Measurements from ENCODE around the gene SNTB2.

Gene SNTB2

DNA sequence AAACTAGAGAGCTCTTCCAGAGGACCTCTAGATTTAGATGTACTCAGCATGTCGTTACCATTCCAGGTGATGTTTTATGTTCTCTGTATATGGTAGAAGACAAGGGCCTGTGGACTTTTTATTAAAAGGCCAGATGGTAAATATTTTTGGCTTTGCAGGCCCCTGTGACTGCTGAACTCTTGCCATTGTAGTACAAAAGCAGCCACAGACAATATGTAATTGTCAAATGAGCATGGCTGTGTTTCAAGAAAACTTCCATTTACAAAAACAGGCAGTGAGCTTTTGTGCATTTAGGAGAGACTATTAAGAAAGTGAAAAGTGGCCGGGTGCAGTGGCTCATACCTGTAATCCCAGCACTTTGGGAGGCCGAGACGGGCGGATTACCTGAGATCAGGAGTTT, 157.2 kb downstream of the SNTB2 start:
- no peak for ATAC-seq
- no peaks in the 10 kb centered on the region for H3K9me3 Mint-ChIP-seq
- peaks cover 35% of the 10 kb centered on the region for H3K4me1 Mint-ChIP-seq
- no peak overlapping the region for H3K4me3 Mint-ChIP-seq
- H3K27ac Mint-ChIP-seq: no peak overlapping the region
- H3K27me3 Mint-ChIP-seq: no peaks in the 10 kb centered on the region
- peaks cover 28% of the 10 kb centered on the region for H3K36me3 Mint-ChIP-seq

DNA sequence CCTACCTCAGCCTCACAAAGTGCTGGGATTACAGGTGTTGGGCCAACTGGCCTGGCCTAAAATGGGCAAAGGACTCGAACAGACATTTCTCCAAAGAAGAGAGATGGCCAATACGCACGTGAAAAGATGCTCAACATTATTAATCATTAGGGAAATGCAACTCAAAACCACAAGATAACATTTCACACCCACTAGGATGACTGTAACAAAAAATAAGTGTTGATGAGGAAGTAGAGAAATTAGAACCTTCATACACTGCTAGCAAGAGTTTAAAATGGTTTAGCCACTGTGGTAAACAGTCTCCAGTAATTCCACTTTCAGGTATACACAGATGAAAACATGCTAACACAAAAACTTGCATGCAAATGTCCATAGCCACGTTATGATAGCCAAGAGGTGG, 159.0 kb downstream of the SNTB2 start:
- Mint-ChIP-seq H3K27ac (peak overlapping the region; percentile 51), H3K9me3 (no peaks in the 10 kb centered on the region), H3K36me3 (peaks cover 24% of the 10 kb centered on the region), H3K27me3 (no peaks in the 10 kb centered on the region), H3K4me3 (no peak overlapping the region), H3K4me1 (peaks cover 18% of the 10 kb centered on the region)
- ATAC-seq: peak; percentile 75

DNA sequence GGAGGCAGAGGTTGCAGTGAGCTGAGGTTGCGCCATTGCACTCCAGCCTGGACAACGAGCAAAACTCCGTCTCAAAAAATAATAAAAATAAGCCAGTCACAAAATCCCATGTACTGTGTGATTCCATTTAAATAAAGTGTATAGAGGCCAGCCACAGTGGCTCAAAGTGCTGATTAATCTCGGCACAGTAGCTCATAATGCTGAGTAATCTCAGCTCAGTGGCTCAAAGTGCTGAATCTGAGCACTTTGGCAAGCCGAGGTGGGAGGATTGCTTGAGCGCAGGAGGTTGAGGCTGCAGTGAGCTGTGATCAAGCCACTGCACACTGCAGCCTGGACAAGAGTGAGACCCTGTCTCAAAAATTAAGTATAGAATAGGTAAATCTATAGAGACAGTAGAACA, 159.7 kb downstream of the SNTB2 start:
- Mint-ChIP-seq H3K4me1 (peaks cover 14% of the 10 kb centered on the region), H3K36me3 (peaks cover 23% of the 10 kb centered on the region), H3K4me3 (no peak overlapping the region), H3K9me3 (no peaks in the 10 kb centered on the region), H3K27me3 (no peaks in the 10 kb centered on the region), H3K27ac (peak overlapping the region; percentile 65)
- ATAC-seq: no peak

DNA sequence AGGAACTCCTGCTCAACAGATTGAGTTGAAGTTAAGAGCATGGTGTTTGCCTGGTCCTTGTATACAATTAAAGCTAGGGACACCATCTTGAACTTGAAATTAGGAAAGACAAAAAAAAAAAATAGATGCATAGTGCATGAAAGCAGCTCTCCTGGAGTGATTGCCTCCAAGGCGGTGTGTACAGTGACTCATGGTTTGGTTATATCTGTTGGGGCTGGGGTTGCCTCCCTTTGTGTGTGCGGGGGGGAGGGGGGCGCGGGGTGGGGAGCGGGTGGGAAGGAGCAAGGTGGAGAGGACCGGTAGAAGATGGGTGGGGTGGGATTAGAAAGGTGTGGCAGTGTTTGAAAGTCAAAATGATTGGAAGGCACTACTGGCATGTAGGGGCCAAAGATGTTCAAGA, 161.3 kb downstream of the SNTB2 start:
- H3K9me3 Mint-ChIP-seq: no peaks in the 10 kb centered on the region
- no peak overlapping the region for H3K27ac Mint-ChIP-seq
- H3K4me3 Mint-ChIP-seq: no peak overlapping the region
- ATAC-seq: no peak
- peaks cover 35% of the 10 kb centered on the region for H3K36me3 Mint-ChIP-seq
- H3K4me1 Mint-ChIP-seq: peaks cover 14% of the 10 kb centered on the region
- H3K27me3 Mint-ChIP-seq: no peaks in the 10 kb centered on the region

DNA sequence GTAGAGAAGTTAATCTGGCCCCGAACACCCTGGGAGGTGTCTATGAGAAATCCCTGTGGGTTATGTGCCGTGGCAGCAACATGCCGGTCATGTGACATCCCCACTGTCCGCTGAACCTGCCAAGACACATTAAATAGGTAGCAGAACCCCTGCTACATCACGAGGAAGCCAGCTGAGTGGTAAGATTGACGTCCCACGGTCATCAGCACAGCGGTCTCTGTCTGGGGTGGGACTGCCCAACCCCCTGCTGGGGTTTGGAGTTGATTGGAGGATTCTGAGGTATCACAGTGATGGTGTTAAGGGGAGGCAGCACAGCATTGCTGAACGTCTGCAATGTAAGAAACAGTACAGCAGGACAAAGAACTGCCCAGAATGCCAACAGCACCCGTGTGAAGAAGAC, 162.6 kb downstream of the SNTB2 start:
- Mint-ChIP-seq H3K27me3 (no peaks in the 10 kb centered on the region), H3K9me3 (no peaks in the 10 kb centered on the region), H3K36me3 (peaks cover 36% of the 10 kb centered on the region), H3K4me1 (peaks cover 14% of the 10 kb centered on the region), H3K4me3 (no peak overlapping the region), H3K27ac (no peak overlapping the region)
- no peak for ATAC-seq

DNA sequence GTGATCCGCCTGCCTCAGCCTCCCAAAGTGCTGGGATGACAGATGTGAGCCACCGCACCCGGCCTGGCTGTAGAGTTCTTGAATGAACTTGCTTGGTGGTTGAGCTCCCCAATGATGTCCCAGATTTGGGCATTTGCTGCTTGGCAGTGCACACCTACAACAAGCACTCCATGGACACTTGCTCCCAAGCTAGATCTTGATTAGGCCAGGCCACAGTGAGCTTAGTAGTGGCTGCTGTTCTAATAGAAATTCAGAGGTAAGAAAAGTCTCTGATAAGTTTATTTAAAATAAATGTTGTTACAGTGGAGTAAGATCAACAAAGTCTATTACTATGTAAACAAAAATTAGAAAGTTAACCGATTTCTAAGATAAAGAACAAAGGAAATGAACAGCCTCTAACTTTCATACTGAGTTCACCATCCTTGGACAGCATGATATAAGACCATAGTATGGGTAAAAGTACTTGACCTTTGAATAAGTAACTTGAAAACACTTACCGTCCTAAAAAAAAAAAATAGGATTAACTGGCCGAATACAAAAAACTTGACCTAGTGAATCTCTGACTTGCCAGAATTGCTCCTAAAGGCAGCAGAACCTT, 163.7 kb downstream of the SNTB2 start:
- peaks cover 44% of the 10 kb centered on the region for H3K36me3 Mint-ChIP-seq
- no peak for ATAC-seq
- peaks cover 13% of the 10 kb centered on the region for H3K4me1 Mint-ChIP-seq
- no peaks in the 10 kb centered on the region for H3K27me3 Mint-ChIP-seq
- H3K27ac Mint-ChIP-seq: no peak overlapping the region
- H3K4me3 Mint-ChIP-seq: no peak overlapping the region
- no peaks in the 10 kb centered on the region for H3K9me3 Mint-ChIP-seq

DNA sequence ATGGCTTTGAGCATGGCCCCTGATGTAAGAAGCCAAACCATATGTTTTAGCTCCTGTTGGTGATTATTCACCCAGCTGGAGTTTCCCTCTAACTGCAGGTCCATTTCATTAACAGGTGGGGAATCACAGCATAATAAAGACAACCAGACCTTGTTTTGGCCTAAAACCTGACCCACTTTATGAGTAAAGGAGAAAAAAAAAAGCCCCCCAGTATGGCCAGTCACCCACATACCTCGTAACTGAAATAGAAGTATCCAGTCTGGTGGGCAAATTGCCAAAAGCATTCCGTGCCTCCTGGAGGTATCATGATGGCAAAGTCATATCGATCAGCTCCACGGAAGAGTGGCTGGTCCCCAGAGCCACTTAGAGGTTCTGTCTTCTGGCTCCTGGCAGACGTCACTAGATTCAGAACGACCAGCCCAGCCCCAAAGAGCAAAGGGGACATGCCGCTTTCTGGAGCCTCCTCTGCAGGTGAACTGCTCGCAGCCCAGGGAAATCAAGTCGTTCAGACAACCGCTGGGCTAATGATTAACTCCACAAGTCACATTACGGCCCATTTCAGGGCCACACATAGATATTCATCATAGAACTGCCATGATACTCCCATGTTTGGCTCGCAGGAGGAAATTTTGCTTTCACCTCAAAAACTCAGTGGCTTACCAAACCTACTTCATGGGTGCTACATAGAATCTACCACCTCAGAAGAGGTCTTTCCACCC, 164.5 kb downstream of the SNTB2 start, which contains the start of gene TMED6:
Gene TMED6, minus strand, starts transcription at position 478 of the 719 bp plus-strand sequence. Its CDS starts 33 bp downstream, at position 445.
- ATAC-seq: no peak
- peaks cover 46% of the 10 kb centered on the region for H3K36me3 Mint-ChIP-seq
- no peak within 1 kb of the TSS for H3K4me3 Mint-ChIP-seq
- H3K4me1 Mint-ChIP-seq: peaks cover 5% of the 10 kb centered on the region
- H3K9me3 Mint-ChIP-seq: no peaks in the 10 kb centered on the region
- peak within 1 kb of the TSS; percentile 11 for H3K27ac Mint-ChIP-seq
- no peaks in the 10 kb centered on the region for H3K27me3 Mint-ChIP-seq

Data from stimulated activated memory B cell treated with anti-CD40 and anti-IgM and Interleukin-4, amounts not matched to agents 10 μg/mL and 1 μg/mL and 100 μg/mL, for 72 hours (primary cell).